GM23248 (cell line): Measurements from ENCODE around the gene DRC1. TPM values are rescaled to one million over a fixed set of nuclear protein-coding genes. Genes with fewer than 3 reads are reported as not detected.

Experiments
- DNase-seq: peaks from one replicate; pipeline ENCODE4 v3.0.0-alpha.2; 2015
- H2AFZ ChIP-seq: fragments of 200-600 bp; sonication (generic); 2 replicates; pipeline ENCODE4 v1.6.1; 2016; ENCODE audit warnings: antibody characterized with exemption
- H3F3A ChIP-seq: fragments of 200-600 bp; sonication (generic); 2 replicates; pipeline ENCODE4 v1.6.1; 2016; ENCODE audit warnings: mild to moderate bottlenecking, antibody characterized with exemption, mixed run types; ENCODE audit not compliant: insufficient read depth
- H3K27ac ChIP-seq: fragments of 200-600 bp; sonication (generic); 2 replicates; pipeline ENCODE4 v1.5.1; 2016; ENCODE audit warnings: mild to moderate bottlenecking
- H3K27me3 ChIP-seq: fragments of 200-600 bp; sonication (generic); replicated peaks from 2 replicates; pipeline ENCODE4 v1.6.1; 2016; ENCODE audit warnings: mild to moderate bottlenecking; ENCODE audit not compliant: insufficient read depth
- H3K36me3 ChIP-seq: fragments of 200-600 bp; sonication (generic); 2 replicates; pipeline ENCODE4 v1.6.1; 2016; ENCODE audit warnings: low read depth, mild to moderate bottlenecking
- H3K4me1 ChIP-seq: fragments of 200-600 bp; sonication (generic); 2 replicates; pipeline ENCODE4 v1.6.1; 2016; ENCODE audit warnings: mild to moderate bottlenecking; ENCODE audit not compliant: insufficient read depth
- H3K4me2 ChIP-seq: fragments of 200-600 bp; sonication (generic); one replicate; pipeline ENCODE4 v1.6.1; 2016; ENCODE audit warnings: mild to moderate bottlenecking; ENCODE audit not compliant: unreplicated experiment
- H3K4me3 ChIP-seq: fragments of 200-600 bp; sonication (generic); 2 replicates; pipeline ENCODE4 v1.5.1; 2016; ENCODE audit warnings: mild to moderate bottlenecking
- H3K79me2 ChIP-seq: fragments of 200-600 bp; sonication (generic); 2 replicates; pipeline ENCODE4 v1.6.1; 2016; ENCODE audit warnings: mild to moderate bottlenecking; ENCODE audit not compliant: insufficient read depth
- H3K9ac ChIP-seq: fragments of 200-600 bp; sonication (generic); 2 replicates; pipeline ENCODE4 v1.6.1; 2016; ENCODE audit warnings: mild to moderate bottlenecking
- H3K9me2 ChIP-seq: fragments of 200-600 bp; sonication (generic); 2 replicates; pipeline ENCODE4 v1.6.1; 2016; ENCODE audit warnings: mixed run types, mild to moderate bottlenecking, moderate library complexity; ENCODE audit not compliant: insufficient read depth
- H3K9me3 ChIP-seq: fragments of 200-600 bp; sonication (generic); one replicate; pipeline ENCODE4 v1.6.1; 2017; ENCODE audit warnings: low read depth
- H4K20me1 ChIP-seq: fragments of 200-600 bp; sonication (generic); 2 replicates; pipeline ENCODE4 v1.6.0; 2016; ENCODE audit not compliant: insufficient read depth
- EZH2 ChIP-seq: fragments of 200-600 bp; sonication (generic); IDR thresholded peaks from 2 replicates; pipeline ENCODE4 v1.6.1; 2018; ENCODE audit warnings: antibody characterized with exemption, mild to moderate bottlenecking; ENCODE audit not compliant: insufficient read depth, poor library complexity, severe bottlenecking
- EZH2phosphoT487 ChIP-seq: fragments of 200-600 bp; sonication (generic); IDR thresholded peaks from 2 replicates; pipeline ENCODE4 v1.6.1; 2018; ENCODE audit warnings: antibody characterized with exemption, moderate library complexity, mild to moderate bottlenecking, low read depth; ENCODE audit not compliant: insufficient read depth
- WGBS, 2 experiments: methylation state at CpG; one replicate each; pipeline ENCODE4 v1.1.6; 2015 to 2017; ENCODE audit warnings: low lambda C conversion rate in 2 of 2, low coverage in 1 of 2; ENCODE audit errors: missing lambda C conversion rate in 2 of 2; 5-methylcytosine and 5-hydroxymethylcytosine counted together
- in situ Hi-C: fragments of 300-500 bp; cut with MboI; formaldehyde crosslinking; loops from 2 replicates; pipeline ENCODE4 v1.15.0; 2020
- polyA plus RNA-seq: library from polyadenylated mRNA; unstranded; fragments of >200 nt; fragmentation: Nextera tagmentation; extraction: Ambion mirVana; gene quantifications from 2 replicates; pipeline ENCODE4 v1.2.1, GENCODE V29; 2016
- total RNA-seq: library from RNA; depleted of rRNA; stranded (reverse); fragments of >200 nt; shearing (Covaris generic); gene quantifications from 2 replicates; pipeline ENCODE4 v1.2.3, GENCODE V29; 2014

DRC1 gene
- total and polyA plus RNA-seq, 2 experiments from 2014 or later: not detected

GRCh38 chr2:26376799-26377198, 24.9 kb upstream of the DRC1 start:
- Histone ChIP-seq H3K9me3 (no peaks in the 10 kb centered on the region), H3K27me3 (no peaks in the 10 kb centered on the region), H3K4me3 (no peak overlapping the region), H3K9me2 (no peaks in the 10 kb centered on the region), H3K4me1 (no peaks in the 10 kb centered on the region), H3K9ac (no peak overlapping the region), H3K36me3 (peaks cover 21% of the 10 kb centered on the region), H2AFZ (no peak overlapping the region), H3F3A (no peaks in the 10 kb centered on the region), H3K27ac (no peak overlapping the region), H3K4me2 (no peak overlapping the region), H3K79me2 (no peaks in the 10 kb centered on the region; the same call in 1 of the 2 replicates), H4K20me1 (no peaks in the 10 kb centered on the region)
- 94 to 100% methylated on average over 1 of the region's 1 CpG for WGBS, 2 experiments
- TF ChIP-seq EZH2: no peak
- no peak for TF ChIP-seq EZH2phosphoT487
- DNase-seq: no peak
- in situ Hi-C loops: no loop called here

- Histone ChIP-seq H3K9me3 (no peaks in the 10 kb centered on the region), H4K20me1 (no peaks in the 10 kb centered on the region), H3K27me3 (no peaks in the 10 kb centered on the region), H3K36me3 (peaks cover 16% of the 10 kb centered on the region), H3F3A (no peaks in the 10 kb centered on the region), H3K9me2 (no peaks in the 10 kb centered on the region), H3K4me1 (no peaks in the 10 kb centered on the region), H3K27ac (no peak overlapping the region), H3K4me3 (no peak overlapping the region), H3K79me2 (no peaks in the 10 kb centered on the region), H2AFZ (no peak overlapping the region), H3K4me2 (no peak overlapping the region), H3K9ac (no peak overlapping the region)
- TF ChIP-seq EZH2 (no peak), EZH2phosphoT487 (no peak)
- in situ Hi-C loops: no loop called here
- DNase-seq: no peak
- WGBS, 2 experiments: 94 to 97% methylated on average over 2 of the region's 2 CpGs
Observed at GRCh38 chr2:26380281-26380680, 21.4 kb upstream of the DRC1 start.

- H3K27me3 ChIP-seq: no peaks in the 10 kb centered on the region
- H4K20me1 ChIP-seq: no peaks in the 10 kb centered on the region
- no peaks in the 10 kb centered on the region for H3K9me2 ChIP-seq
- H3K4me3 ChIP-seq: no peak overlapping the region
- no peaks in the 10 kb centered on the region for H3K4me1 ChIP-seq
- no peak overlapping the region for H3K4me2 ChIP-seq
- in situ Hi-C loops: no loop called here
- no peak for DNase-seq
- no peak overlapping the region for H2AFZ ChIP-seq
- TF ChIP-seq EZH2phosphoT487 (no peak), EZH2 (no peak)
- H3K9me3 ChIP-seq: no peaks in the 10 kb centered on the region
- H3K36me3 ChIP-seq: peaks cover 27% of the 10 kb centered on the region
- no peaks in the 10 kb centered on the region for H3F3A ChIP-seq
- WGBS, 2 experiments: 98 to 99% methylated on average over 3 of the region's 3 CpGs
- no peaks in the 10 kb centered on the region for H3K79me2 ChIP-seq
- H3K9ac ChIP-seq: no peak overlapping the region
- no peak overlapping the region for H3K27ac ChIP-seq
Observed at GRCh38 chr2:26382564-26382963, 19.2 kb upstream of the DRC1 start.

- no peak for DNase-seq
- no peak overlapping the region for H3K27ac ChIP-seq
Observed at GRCh38 chr2:26384183-26384582, 17.5 kb upstream of the DRC1 start.

GRCh38 chr2:26384597-26384996, 17.1 kb upstream of the DRC1 start:
- H2AFZ ChIP-seq: no peak overlapping the region
- H3K4me2 ChIP-seq: no peak overlapping the region
- no peaks in the 10 kb centered on the region for H3K27me3 ChIP-seq
- peaks cover 37% of the 10 kb centered on the region for H3K36me3 ChIP-seq
- no peak overlapping the region for H3K9ac ChIP-seq
- TF ChIP-seq EZH2 (no peak), EZH2phosphoT487 (no peak)
- no peaks in the 10 kb centered on the region for H3K9me3 ChIP-seq
- H3K4me1 ChIP-seq: no peaks in the 10 kb centered on the region
- H3K4me3 ChIP-seq: no peak overlapping the region
- in situ Hi-C loops: no loop called here
- DNase-seq: no peak
- H4K20me1 ChIP-seq: no peaks in the 10 kb centered on the region
- no peaks in the 10 kb centered on the region for H3F3A ChIP-seq
- no peak overlapping the region for H3K27ac ChIP-seq
- H3K79me2 ChIP-seq: no peaks in the 10 kb centered on the region
- H3K9me2 ChIP-seq: no peaks in the 10 kb centered on the region

More at GRCh38 chr2:26384183-26384582, 17.5 kb upstream of the DRC1 start:
- Histone ChIP-seq H3K36me3 (peaks cover 33% of the 10 kb centered on the region), H3K79me2 (no peaks in the 10 kb centered on the region), H3K4me2 (no peak overlapping the region), H3K9me2 (no peaks in the 10 kb centered on the region), H3F3A (no peaks in the 10 kb centered on the region), H3K4me3 (no peak overlapping the region), H3K9me3 (no peaks in the 10 kb centered on the region), H2AFZ (no peak overlapping the region), H3K9ac (no peak overlapping the region), H3K27me3 (no peaks in the 10 kb centered on the region), H4K20me1 (no peaks in the 10 kb centered on the region), H3K4me1 (no peaks in the 10 kb centered on the region)
- in situ Hi-C loops: no loop called here
- 92% methylated on average over 9 of the region's 9 CpGs for WGBS, 2 experiments
- TF ChIP-seq EZH2 (no peak), EZH2phosphoT487 (no peak)
